Measurements from ENCODE around the gene POLR3B.

The POLR3B gene
- long read RNA-seq, full-length matches to known transcripts = 12 of 16 reads
- long read RNA-seq, partial matches to known transcripts = 2 of 16 reads
- long read RNA-seq, other reads (novel, unspliced or antisense) = 2 of 16 reads

- DNase-seq (ENCODE audit: low read depth in 1 of 2, low spot score in 1 of 2) = peak; percentile 81 to 95
- TF ChIP-seq SPI1 (IDR thresholded peaks at IDR 0.05; ENCODE audit: borderline replicate concordance, low read depth) = no peak
- TF ChIP-seq GABPA (IDR thresholded peaks at IDR 0.05; ENCODE audit: low read depth) = peak; percentile 95
- peak; percentile 83 for TF ChIP-seq CTCF (IDR thresholded peaks at IDR 0.05; ENCODE audit: insufficient read depth, low read length)
- TF ChIP-seq POLR2AphosphoS5 (IDR thresholded peaks at IDR 0.05; ENCODE audit: low read depth) = peak; percentile 64
- TF ChIP-seq REST (IDR thresholded peaks at IDR 0.05; ENCODE audit: insufficient replicate concordance, low read depth) = no peak
- Histone ChIP-seq H3K27ac (replicated peaks) (peak within 1 kb of the TSS; percentile 89), H3K27me3 (ENCODE audit: insufficient read depth, poor library complexity, severe bottlenecking) (no peaks in the 10 kb centered on the region), H3K4me3 (replicated peaks; ENCODE audit: insufficient read depth, low read length) (peak within 1 kb of the TSS; percentile 69)
These were observed at the start of gene POLR3B for GRCh38 chr12:106357549-106358395. POLR3B (plus strand) TSS chr12:106357748; CDS start chr12:106357880, 132 bp downstream.

GRCh38 chr12:106308121-106308520, 49.4 kb upstream of the POLR3B start:
- no peak for DNase-seq (ENCODE audit: low read depth in 1 of 2, low spot score in 1 of 2)
- no peak overlapping the region for H3K27ac ChIP-seq (replicated peaks)
- no peaks in the 10 kb centered on the region for H3K27me3 ChIP-seq (ENCODE audit: insufficient read depth, poor library complexity, severe bottlenecking)
- H3K4me3 ChIP-seq (replicated peaks; ENCODE audit: insufficient read depth, low read length) = no peak overlapping the region
- TF ChIP-seq REST (IDR thresholded peaks at IDR 0.05; ENCODE audit: insufficient replicate concordance, low read depth) = no peak
- no peak for TF ChIP-seq POLR2AphosphoS5 (IDR thresholded peaks at IDR 0.05; ENCODE audit: low read depth)
- TF ChIP-seq SPI1 (IDR thresholded peaks at IDR 0.05; ENCODE audit: borderline replicate concordance, low read depth) = no peak

- no peaks in the 10 kb centered on the region for H3K27me3 ChIP-seq (ENCODE audit: insufficient read depth, poor library complexity, severe bottlenecking)
- H3K4me3 ChIP-seq (replicated peaks; ENCODE audit: insufficient read depth, low read length) = no peak overlapping the region
- H3K27ac ChIP-seq (replicated peaks) = no peak overlapping the region
- TF ChIP-seq CTCF (IDR thresholded peaks at IDR 0.05; ENCODE audit: insufficient read depth, low read length) = no peak
- TF ChIP-seq REST (IDR thresholded peaks at IDR 0.05; ENCODE audit: insufficient replicate concordance, low read depth) = no peak
- TF ChIP-seq SPI1 (IDR thresholded peaks at IDR 0.05; ENCODE audit: borderline replicate concordance, low read depth) = no peak
- TF ChIP-seq GABPA (IDR thresholded peaks at IDR 0.05; ENCODE audit: low read depth) = no peak
- no peak for TF ChIP-seq POLR2AphosphoS5 (IDR thresholded peaks at IDR 0.05; ENCODE audit: low read depth)
- no peak for DNase-seq (ENCODE audit: low read depth in 1 of 2, low spot score in 1 of 2)
These were observed 48.9 kb upstream of the POLR3B start for GRCh38 chr12:106308611-106309010.
